Stomach (tissue), 9 donors: ENCODE data around the gene FBXL16. TPM values are rescaled to one million over a fixed set of nuclear protein-coding genes. Genes with fewer than 3 reads are reported as not detected.

Experiments used
- DNase-seq, 2 donors: peaks; one replicate each; pipeline versions ENCODE4 v3.0.0 to v3.0.0-alpha.2; 2013 to 2019
- H3K27ac ChIP-seq, 5 donors: fragments of 200-600 bp in 4 of 5; sonication (generic) in 4 of 5; one replicate each; pipeline ENCODE4 v1.5.1; 2013 to 2019; ENCODE audit warnings: mild to moderate bottlenecking in 1 of 5, moderate library complexity in 1 of 5
- H3K27me3 ChIP-seq, 3 donors: fragments of 200-600 bp; sonication (generic); one replicate each; pipeline ENCODE4 v1.5.1; 2017 to 2019; ENCODE audit warnings: mixed run types in 1 of 3
- H3K36me3 ChIP-seq, 4 donors: fragments of 200-600 bp; sonication (generic); 1 replicate in 3 of 4; 2 replicates in 1 of 4; pipeline ENCODE4 v1.5.1; 2016 to 2019
- H3K4me1 ChIP-seq, 4 donors: fragments of 200-600 bp; sonication (generic); one replicate each; pipeline ENCODE4 v1.5.1; 2016 to 2019
- H3K4me3 ChIP-seq, 4 donors: fragments of 200-600 bp; sonication (generic) in 3 of 4; one replicate each; pipeline ENCODE4 v1.5.1; 2016 to 2019; ENCODE audit warnings: mild to moderate bottlenecking in 1 of 4
- H3K9me3 ChIP-seq, 4 donors: fragments of 200-600 bp; sonication (generic); one replicate each; pipeline ENCODE4 v1.5.1; 2016 to 2019
- EP300 ChIP-seq: sonication (generic); formaldehyde crosslinking; IDR thresholded peaks from one replicate; pipeline ENCODE4 v1.6.1; 2017; ENCODE audit warnings: antibody characterized with exemption
- POLR2A ChIP-seq, 4 donors: fragments of 450-650 bp; IDR thresholded peaks; one replicate each; pipeline ENCODE4 v1.6.1; 2016; ENCODE audit warnings: antibody characterized with exemption in 4 of 4, control low read depth in 2 of 4, mild to moderate bottlenecking in 1 of 4, moderate library complexity in 1 of 4
- POLR2AphosphoS5 ChIP-seq, 3 donors: sonication (generic); formaldehyde crosslinking; IDR thresholded peaks; one replicate each; pipeline ENCODE4 v1.6.1; 2016; ENCODE audit warnings: antibody characterized with exemption in 3 of 3
- WGBS, 5 donors: extraction: QIAGEN DNeasy Blood & Tissue Kit in 3 of 5; methylation state at CpG; one replicate each; pipeline versions ENCODE4 v1.1.5 to v1.1.7; 2013 to 2018; 5-methylcytosine and 5-hydroxymethylcytosine counted together
- intact Hi-C: fragments of 100-400 bp; cut with DNase I; formaldehyde crosslinking; loops from one replicate; pipeline ENCODE4 v1.15.1; 2023; ENCODE audit warnings: low total_unique reads
- polyA plus RNA-seq, 3 donors: library from polyadenylated mRNA; stranded (reverse); fragments of 200-250 nt; gene quantifications; one replicate each; pipeline ENCODE4 v1.2.3, GENCODE V29; 2013
- total RNA-seq, 5 donors: library from RNA; depleted of rRNA; stranded (reverse); fragments of >200 nt; gene quantifications; one replicate each; pipeline versions ENCODE4 v1.1.0 to v1.2.3, GENCODE V29; 2014 to 2016
- TF ChIP-seq, protein P1 (sequence below), 7 experiments: fragments of 450-650 bp in 4 of 7; fragments of 200-600 bp in 3 of 7; sonication (generic) in 3 of 7; IDR thresholded peaks; one replicate each; pipeline ENCODE4 v1.5.1; 2016 to 2019; ENCODE audit warnings: antibody characterized with exemption in 7 of 7, control low read depth in 2 of 7, mild to moderate bottlenecking in 1 of 7
- donor health status: healthy with polysubstance abuse.
- donor health status: Bipolar disorder and iron deficiency.
- donor health status: healthy.

FBXL16 gene
- total and polyA plus RNA-seq, 8 donors, result 0.37 to 3.6 (median 0.72) TPM; not detected in 3

- 65 to 72% (median 69%) methylated on average over 11 to 29 of the region's 29 CpGs for WGBS, 5 donors
- Histone ChIP-seq H3K27ac (no peak overlapping the region), H3K36me3 (peaks cover 0 to 8% (median 0%) of the 10 kb centered on the region in 4 donors), H3K4me3 (no peak overlapping the region), H3K27me3 (peaks cover 0 to 51% (median 24%) of the 10 kb centered on the region in 3 donors), H3K4me1 (peaks cover 49 to 65% (median 60%) of the 10 kb centered on the region in 4 donors), H3K9me3 (no peaks in the 10 kb centered on the region)
- DNase-seq, result no peak
- intact Hi-C loops, result no loop called here
- TF ChIP-seq POLR2A (IDR thresholded peaks at IDR 0.05) (no peak), EP300 (no peak), POLR2AphosphoS5 (IDR thresholded peaks at IDR 0.05) (no peak)
- TF ChIP-seq, protein P1, sequence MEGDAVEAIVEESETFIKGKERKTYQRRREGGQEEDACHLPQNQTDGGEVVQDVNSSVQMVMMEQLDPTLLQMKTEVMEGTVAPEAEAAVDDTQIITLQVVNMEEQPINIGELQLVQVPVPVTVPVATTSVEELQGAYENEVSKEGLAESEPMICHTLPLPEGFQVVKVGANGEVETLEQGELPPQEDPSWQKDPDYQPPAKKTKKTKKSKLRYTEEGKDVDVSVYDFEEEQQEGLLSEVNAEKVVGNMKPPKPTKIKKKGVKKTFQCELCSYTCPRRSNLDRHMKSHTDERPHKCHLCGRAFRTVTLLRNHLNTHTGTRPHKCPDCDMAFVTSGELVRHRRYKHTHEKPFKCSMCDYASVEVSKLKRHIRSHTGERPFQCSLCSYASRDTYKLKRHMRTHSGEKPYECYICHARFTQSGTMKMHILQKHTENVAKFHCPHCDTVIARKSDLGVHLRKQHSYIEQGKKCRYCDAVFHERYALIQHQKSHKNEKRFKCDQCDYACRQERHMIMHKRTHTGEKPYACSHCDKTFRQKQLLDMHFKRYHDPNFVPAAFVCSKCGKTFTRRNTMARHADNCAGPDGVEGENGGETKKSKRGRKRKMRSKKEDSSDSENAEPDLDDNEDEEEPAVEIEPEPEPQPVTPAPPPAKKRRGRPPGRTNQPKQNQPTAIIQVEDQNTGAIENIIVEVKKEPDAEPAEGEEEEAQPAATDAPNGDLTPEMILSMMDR (IDR thresholded peaks at IDR 0.05), result no peak
Measured at GRCh38 chr16:724188-725040, 18.8 kb upstream of the FBXL16 start.

- peaks cover 45 to 67% (median 63%) of the 10 kb centered on the region in 4 donors for H3K4me1 ChIP-seq
Measured at GRCh38 chr16:723695-724094, 18.1 kb upstream of the FBXL16 start.

DNA sequence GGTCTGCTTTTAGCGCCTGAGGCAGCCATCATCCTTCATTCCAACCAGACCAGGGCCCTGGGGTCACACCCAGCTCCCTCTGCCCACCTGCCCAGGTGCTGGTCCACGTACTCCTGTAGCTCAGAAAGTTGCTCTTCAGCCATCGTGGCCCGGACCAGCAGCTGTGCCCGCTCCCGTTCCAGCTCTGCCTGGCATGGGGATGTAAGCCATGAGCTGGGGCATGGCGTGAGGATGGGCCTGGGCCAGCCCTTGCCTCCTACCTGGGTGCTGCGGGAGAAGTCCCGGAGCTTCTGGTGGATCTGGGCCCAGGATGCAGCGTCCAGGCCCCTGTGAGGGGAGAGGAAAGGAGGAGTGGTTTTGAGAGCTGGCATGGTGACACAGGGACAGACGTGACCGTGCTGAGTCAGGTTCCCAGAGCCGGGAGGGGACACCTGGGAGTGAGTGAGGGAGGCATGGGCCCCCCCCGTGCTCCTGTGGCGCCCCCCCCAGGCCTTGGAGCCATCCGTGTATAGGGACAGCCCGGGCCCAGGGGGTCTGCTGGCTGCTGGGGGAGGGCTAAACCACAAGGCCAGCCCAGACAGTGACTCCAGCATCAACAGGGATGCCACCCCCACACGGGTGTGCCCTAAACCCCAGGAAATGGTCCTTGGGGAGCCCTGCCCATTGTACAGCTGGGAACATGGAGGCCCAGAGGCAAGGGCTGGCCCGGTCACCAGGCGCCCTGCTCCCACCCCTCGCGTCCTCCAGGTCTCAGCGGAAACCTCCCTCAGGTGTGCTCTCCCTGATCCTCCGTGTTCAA is 17.4 kb upstream of the FBXL16 start:
- WGBS, 5 donors, result 84 to 94% (median 91%) methylated on average over 10 to 24 of the region's 24 CpGs
- H3K36me3 ChIP-seq, result peaks cover 0 to 8% (median 0%) of the 10 kb centered on the region in 4 donors
- peaks cover 39 to 65% (median 62%) of the 10 kb centered on the region in 4 donors for H3K4me1 ChIP-seq
- no peak overlapping the region for H3K27ac ChIP-seq
- intact Hi-C loops, result no loop called here
- DNase-seq, result no peak
- no peak overlapping the region for H3K4me3 ChIP-seq
- no peaks in the 10 kb centered on the region for H3K9me3 ChIP-seq
- H3K27me3 ChIP-seq, result peaks cover 0 to 38% (median 16%) of the 10 kb centered on the region in 3 donors
- TF ChIP-seq, protein P1 (IDR thresholded peaks at IDR 0.05), result no peak
- TF ChIP-seq POLR2A (IDR thresholded peaks at IDR 0.05) (no peak), POLR2AphosphoS5 (IDR thresholded peaks at IDR 0.05) (no peak), EP300 (no peak)

More at GRCh38 chr16:723695-724094, 18.1 kb upstream of the FBXL16 start:
- 70 to 90% (median 77%) methylated on average over 5 to 9 of the region's 9 CpGs for WGBS, 5 donors
- Histone ChIP-seq H3K9me3 (no peaks in the 10 kb centered on the region), H3K27ac (no peak overlapping the region), H3K36me3 (peaks cover 0 to 8% (median 0%) of the 10 kb centered on the region in 4 donors), H3K4me3 (no peak overlapping the region), H3K27me3 (peaks cover 0 to 44% (median 22%) of the 10 kb centered on the region in 3 donors)
- intact Hi-C loops, result no loop called here
- no peak for DNase-seq
- TF ChIP-seq POLR2A (IDR thresholded peaks at IDR 0.05), result no peak

DNA sequence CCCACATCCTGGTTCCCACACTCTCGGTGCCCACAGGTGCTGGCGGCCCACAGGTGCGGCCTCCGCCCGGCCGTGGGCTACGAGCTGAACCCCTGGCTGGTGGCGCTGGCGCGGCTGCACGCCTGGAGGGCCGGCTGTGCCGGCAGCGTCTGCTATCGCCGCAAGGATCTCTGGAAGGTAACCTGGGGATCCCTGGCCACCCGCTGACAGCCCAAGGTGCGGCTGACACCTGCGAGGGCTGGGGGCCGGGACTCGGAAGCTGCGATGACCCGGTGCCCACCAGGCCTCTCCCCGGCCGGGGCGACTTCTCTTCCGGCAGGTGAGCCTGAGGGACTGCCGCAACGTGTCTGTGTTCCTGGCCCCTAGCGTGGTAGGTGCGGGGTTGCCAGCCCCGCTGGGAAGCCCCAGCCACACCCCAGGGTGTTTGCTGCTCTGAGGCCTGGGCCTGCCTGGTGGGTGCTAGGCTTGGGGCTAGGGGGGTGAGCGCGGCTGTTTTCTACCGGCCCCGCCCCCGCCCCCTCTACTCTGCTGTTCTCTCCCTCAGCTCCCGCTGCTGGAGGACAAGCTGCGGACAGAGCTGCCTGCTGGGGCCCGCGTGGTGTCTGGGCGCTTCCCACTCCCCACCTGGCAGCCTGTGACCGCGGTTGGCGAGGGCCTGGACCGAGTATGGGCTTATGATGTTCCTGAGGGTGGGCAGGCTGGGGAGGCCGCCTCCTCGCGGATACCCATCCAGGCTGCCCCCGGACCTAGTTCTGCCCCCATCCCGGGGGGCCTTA is 16.4 kb upstream of the FBXL16 start:
- H3K9me3 ChIP-seq, result no peaks in the 10 kb centered on the region
- peak overlapping the region; percentile 88 to 94 (median 90) for H3K27ac ChIP-seq
- TF ChIP-seq, protein P1 (IDR thresholded peaks at IDR 0.05), result no peak
- TF ChIP-seq POLR2A (IDR thresholded peaks at IDR 0.05) (no peak), POLR2AphosphoS5 (IDR thresholded peaks at IDR 0.05) (no peak), EP300 (no peak)
- 82 to 88% (median 85%) methylated on average over 22 to 51 of the region's 51 CpGs for WGBS, 5 donors
- peak overlapping the region; percentile 63 to 88 (median 80) for H3K4me3 ChIP-seq
- intact Hi-C loops, result no loop called here
- DNase-seq, result no peak
- H3K27me3 ChIP-seq, result peaks cover 0 to 37% (median 5%) of the 10 kb centered on the region in 3 donors
- H3K4me1 ChIP-seq, result peaks cover 28 to 57% (median 55%) of the 10 kb centered on the region in 4 donors
- peaks cover 0 to 13% (median 0%) of the 10 kb centered on the region in 4 donors for H3K36me3 ChIP-seq
